Suppressor macrophage treated with lipopolysaccharide for 1 hour (primary cell): ENCODE results near the gene ADAMTS13.
A peak's percentile ranks its signal among the peaks of the same experiment; 100 is the strongest.

Experiments
- DNase-seq, 3 donors: peaks; one replicate each; pipeline ENCODE4 v3.0.0-alpha.2; 2020 to 2022

ADAMTS13 gene

GRCh38 chr9:133393399-133393798 is 28.8 kb upstream of the ADAMTS13 start:
- no peak for DNase-seq

- DNase-seq = peak in 1 of 3 donors; percentile 3
Observed at GRCh38 chr9:133394687-133395271, 27.4 kb upstream of the ADAMTS13 start.

GRCh38 chr9:133396952-133397351 is 25.2 kb upstream of the ADAMTS13 start:
- DNase-seq = peak in 2 of 3 donors; percentile 17 to 35

- peak in 1 of 3 donors; percentile 6 for DNase-seq
Observed at GRCh38 chr9:133397370-133397769, 24.8 kb upstream of the ADAMTS13 start.

- DNase-seq = peak in 1 of 3 donors; percentile 16
Observed at GRCh38 chr9:133397895-133398294, 24.3 kb upstream of the ADAMTS13 start.

- no peak for DNase-seq
Observed at GRCh38 chr9:133400292-133400691, 21.9 kb upstream of the ADAMTS13 start.

- no peak for DNase-seq
Observed at GRCh38 chr9:133401588-133401987, 20.6 kb upstream of the ADAMTS13 start.

GRCh38 chr9:133402689-133403088 is 19.5 kb upstream of the ADAMTS13 start:
- DNase-seq = no peak

- peak; percentile 27 to 61 (median 36) for DNase-seq
Observed at GRCh38 chr9:133403766-133404453, 18.3 kb upstream of the ADAMTS13 start.

GRCh38 chr9:133404454-133405002 is 17.6 kb upstream of the ADAMTS13 start:
- no peak for DNase-seq

GRCh38 chr9:133405508-133406438 is 16.4 kb upstream of the ADAMTS13 start:
- DNase-seq = no peak

GRCh38 chr9:133406480-133407307 is 15.5 kb upstream of the ADAMTS13 start:
- DNase-seq = peak; percentile 81 to 89 (median 89)

- DNase-seq = no peak
Observed at GRCh38 chr9:133408042-133408441, 14.1 kb upstream of the ADAMTS13 start.

GRCh38 chr9:133415170-133415569 is 7.0 kb upstream of the ADAMTS13 start:
- DNase-seq = no peak

GRCh38 chr9:133417541-133418461 is 4.4 kb upstream of the ADAMTS13 start, which contains the start of gene REXO4:
Gene REXO4, minus strand, starts transcription at chr9:133418010. Its CDS starts 166 bp downstream, at chr9:133417844.
- DNase-seq = peak; percentile 86 to 91 (median 87)

GRCh38 chr9:133419005-133419404 is 3.2 kb upstream of the ADAMTS13 start:
- DNase-seq = no peak

GRCh38 chr9:133420392-133420827 is 1.8 kb upstream of the ADAMTS13 start:
- DNase-seq = peak; percentile 51 to 63 (median 56)

GRCh38 chr9:133423216-133423615 is 1.0 kb downstream of the ADAMTS13 start:
- no peak for DNase-seq

- DNase-seq = no peak
Observed at GRCh38 chr9:133424187-133424586, 2.0 kb downstream of the ADAMTS13 start.

- no peak for DNase-seq
Observed at GRCh38 chr9:133425049-133425632, 3.0 kb downstream of the ADAMTS13 start.
